Measurements from ENCODE around the gene CDK5RAP1.

Gene CDK5RAP1

DNA sequence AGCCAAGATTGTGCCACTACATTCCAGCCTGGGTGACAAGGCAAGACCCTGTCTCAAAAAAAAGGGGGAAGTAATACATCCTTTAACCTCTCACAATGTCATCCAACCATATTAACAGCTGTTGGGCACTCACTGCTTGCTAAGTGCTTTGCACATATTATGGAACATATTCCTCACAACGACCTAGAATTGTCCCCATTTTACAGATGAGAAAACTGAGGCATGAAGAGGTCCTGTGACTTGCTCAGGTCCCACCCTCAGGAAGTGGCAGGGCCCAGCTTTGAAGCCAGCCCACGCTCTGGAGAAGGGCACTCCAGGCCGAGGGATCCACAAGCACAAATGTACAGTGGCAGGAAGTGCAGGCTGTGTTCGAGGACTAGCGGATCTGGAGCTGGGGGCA lies 85.0 kb downstream of the CDK5RAP1 start:
- in situ Hi-C loops (cut with MboI; ENCODE audit: low pct_unique_long_range_greater_than_20kb, low sequenced_read_pairs, unreplicated experiment) = no loop called here
- TF ChIP-seq, protein P1, sequence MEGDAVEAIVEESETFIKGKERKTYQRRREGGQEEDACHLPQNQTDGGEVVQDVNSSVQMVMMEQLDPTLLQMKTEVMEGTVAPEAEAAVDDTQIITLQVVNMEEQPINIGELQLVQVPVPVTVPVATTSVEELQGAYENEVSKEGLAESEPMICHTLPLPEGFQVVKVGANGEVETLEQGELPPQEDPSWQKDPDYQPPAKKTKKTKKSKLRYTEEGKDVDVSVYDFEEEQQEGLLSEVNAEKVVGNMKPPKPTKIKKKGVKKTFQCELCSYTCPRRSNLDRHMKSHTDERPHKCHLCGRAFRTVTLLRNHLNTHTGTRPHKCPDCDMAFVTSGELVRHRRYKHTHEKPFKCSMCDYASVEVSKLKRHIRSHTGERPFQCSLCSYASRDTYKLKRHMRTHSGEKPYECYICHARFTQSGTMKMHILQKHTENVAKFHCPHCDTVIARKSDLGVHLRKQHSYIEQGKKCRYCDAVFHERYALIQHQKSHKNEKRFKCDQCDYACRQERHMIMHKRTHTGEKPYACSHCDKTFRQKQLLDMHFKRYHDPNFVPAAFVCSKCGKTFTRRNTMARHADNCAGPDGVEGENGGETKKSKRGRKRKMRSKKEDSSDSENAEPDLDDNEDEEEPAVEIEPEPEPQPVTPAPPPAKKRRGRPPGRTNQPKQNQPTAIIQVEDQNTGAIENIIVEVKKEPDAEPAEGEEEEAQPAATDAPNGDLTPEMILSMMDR (IDR thresholded peaks at IDR 0.05; ENCODE audit: extremely low read depth, insufficient read depth, missing control alignments) = no peak
- no peak for DNase-seq (ENCODE audit: low spot score)

DNA sequence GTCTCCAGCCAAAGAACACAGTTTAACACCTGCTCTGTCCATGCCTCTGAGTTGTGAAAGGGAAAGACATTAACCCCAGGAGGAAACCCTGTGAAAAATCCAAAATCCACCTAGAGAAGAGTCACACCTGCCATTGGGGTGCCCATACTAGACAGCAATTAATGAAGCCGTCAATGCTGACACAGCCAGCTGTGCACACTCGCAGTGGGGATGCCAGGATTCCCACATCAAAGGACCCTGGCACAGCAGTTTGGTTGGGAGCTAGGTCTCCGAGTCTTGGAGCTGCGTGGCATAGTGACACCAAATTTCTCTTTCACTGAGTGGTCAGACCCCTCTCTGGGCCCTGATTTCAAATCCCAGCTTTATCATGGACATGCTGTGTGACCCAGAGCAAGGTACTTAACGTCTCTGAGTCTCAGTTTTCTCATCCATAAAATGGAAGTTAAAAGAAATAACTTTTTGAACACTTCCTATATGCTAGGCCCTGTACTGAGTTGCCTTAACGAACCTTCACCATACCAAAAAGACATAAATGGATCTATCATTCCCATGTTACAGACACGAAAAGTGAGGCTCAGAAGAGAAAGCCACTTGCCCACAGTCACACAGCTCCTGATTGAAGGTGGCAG lies 87.5 kb downstream of the CDK5RAP1 start:
- no peak for DNase-seq (ENCODE audit: low spot score)
- TF ChIP-seq, protein P1 (IDR thresholded peaks at IDR 0.05; ENCODE audit: extremely low read depth, insufficient read depth, missing control alignments) = no peak
- in situ Hi-C loops (cut with MboI; ENCODE audit: low pct_unique_long_range_greater_than_20kb, low sequenced_read_pairs, unreplicated experiment) = no loop called here

DNA sequence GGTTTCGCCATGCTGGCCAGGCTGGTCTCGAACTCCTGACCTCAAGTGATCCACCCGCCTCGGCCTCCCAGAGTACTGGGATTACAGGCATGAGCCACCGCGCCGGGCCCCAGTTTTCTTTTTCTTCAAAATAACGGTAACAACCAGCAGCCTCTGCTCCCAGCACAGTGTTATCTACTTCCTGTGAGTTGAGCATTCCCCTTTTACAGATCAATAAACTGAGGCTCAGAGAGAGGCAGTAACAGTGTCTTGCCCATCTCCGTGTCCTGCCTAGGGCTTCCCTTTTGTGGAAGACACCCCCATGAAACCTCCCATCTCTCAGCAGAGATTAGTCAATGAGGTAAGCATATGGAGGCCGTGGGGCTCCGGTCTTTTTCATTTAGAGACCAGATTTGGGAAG lies 88.7 kb downstream of the CDK5RAP1 start:
- in situ Hi-C loops (cut with MboI; ENCODE audit: low pct_unique_long_range_greater_than_20kb, low sequenced_read_pairs, unreplicated experiment) = no loop called here
- TF ChIP-seq, protein P1 (IDR thresholded peaks at IDR 0.05; ENCODE audit: extremely low read depth, insufficient read depth, missing control alignments) = no peak
- DNase-seq (ENCODE audit: low spot score) = no peak

DNA sequence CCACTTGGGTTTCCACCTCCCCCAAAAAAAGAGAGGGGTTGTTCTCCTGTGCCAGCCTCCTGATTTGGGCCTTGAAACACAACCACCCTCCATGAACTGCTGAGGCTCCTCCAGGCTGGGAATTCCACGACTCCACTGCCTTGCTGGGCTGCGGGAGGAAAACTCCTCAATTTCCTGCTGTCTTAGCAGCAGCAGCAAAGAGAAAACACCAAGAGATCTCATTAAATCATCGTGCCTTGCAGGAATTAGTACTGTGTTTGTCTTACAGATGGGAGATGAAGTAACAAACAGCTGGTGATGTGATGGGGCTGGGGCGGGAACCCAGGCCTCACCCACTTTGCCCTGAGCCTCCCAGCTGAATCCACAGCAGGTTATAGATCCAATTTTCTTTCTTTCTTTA lies 89.3 kb downstream of the CDK5RAP1 start:
- in situ Hi-C loops (cut with MboI; ENCODE audit: low pct_unique_long_range_greater_than_20kb, low sequenced_read_pairs, unreplicated experiment) = no loop called here
- no peak for DNase-seq (ENCODE audit: low spot score)
- TF ChIP-seq, protein P1 (IDR thresholded peaks at IDR 0.05; ENCODE audit: extremely low read depth, insufficient read depth, missing control alignments) = no peak

DNA sequence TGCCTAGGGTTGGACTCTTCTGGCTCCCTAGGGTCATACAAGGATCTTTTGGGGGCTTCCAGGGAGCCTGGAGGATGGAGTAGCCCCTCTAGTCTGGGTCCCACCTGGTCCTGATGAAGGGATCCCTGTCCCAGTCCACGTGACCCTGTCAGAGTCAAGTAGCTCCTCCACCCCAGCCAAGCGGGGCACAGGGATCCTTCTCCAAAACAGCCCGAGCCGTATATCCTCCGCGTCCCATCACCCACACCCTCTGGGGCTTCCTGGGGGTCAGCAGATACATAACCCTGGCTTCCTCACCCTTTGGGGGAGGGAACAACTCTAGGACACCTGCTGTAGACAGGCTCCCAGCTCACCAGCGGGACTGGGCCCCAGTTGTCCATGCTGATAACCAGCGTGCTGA lies 90.3 kb downstream of the CDK5RAP1 start:
- no peak for DNase-seq (ENCODE audit: low spot score)
- in situ Hi-C loops (cut with MboI; ENCODE audit: low pct_unique_long_range_greater_than_20kb, low sequenced_read_pairs, unreplicated experiment) = no loop called here
- TF ChIP-seq, protein P1 (IDR thresholded peaks at IDR 0.05; ENCODE audit: extremely low read depth, insufficient read depth, missing control alignments) = no peak

DNA sequence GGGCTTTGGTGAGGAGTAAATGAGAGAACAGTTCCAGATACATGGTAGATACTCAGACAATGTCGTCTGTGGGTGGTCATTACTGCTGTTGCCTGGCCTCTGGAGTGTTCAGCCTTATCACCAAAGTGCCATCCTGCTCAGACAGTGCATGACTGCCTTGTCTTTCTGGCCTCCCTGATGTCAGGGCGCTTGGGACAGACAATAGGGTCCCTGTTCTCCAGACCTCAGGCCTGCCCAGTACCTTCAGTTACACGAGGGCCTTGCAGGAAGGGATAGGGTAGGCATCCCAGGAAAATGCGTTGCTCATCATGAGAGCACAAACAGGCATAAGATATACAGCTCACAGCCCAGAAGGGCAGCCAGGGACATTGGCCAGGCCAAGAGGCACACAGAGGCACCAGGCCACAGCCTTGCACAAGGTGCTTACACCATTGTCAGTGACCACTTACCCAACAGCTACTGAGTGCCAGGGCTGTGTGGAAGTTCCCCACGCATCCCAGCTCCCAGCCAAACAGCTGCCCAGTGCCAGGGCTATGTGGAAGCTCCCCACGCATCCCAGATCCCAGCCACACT lies 90.9 kb downstream of the CDK5RAP1 start:
- in situ Hi-C loops (cut with MboI; ENCODE audit: low pct_unique_long_range_greater_than_20kb, low sequenced_read_pairs, unreplicated experiment) = no loop called here
- TF ChIP-seq, protein P1 (IDR thresholded peaks at IDR 0.05; ENCODE audit: extremely low read depth, insufficient read depth, missing control alignments) = no peak
- no peak for DNase-seq (ENCODE audit: low spot score)
